Heart left ventricle (tissue), 13 donors: ENCODE results near the gene DENND5A.

Source experiments
- CTCF ChIP-seq, 12 donors: fragments of 200-600 bp; sonication (generic) in 4 of 12; IDR thresholded peaks; one replicate each; pipeline versions ENCODE4 v1.5.0 to v1.8.0; 2018 to 2022; ENCODE audit warnings: antibody characterized with exemption in 12 of 12, mild to moderate bottlenecking in 5 of 12
- POLR2A ChIP-seq, 2 donors: fragments of 450-650 bp; IDR thresholded peaks; one replicate each; pipeline ENCODE4 v1.6.1; 2017; ENCODE audit warnings: antibody characterized with exemption in 2 of 2, mild to moderate bottlenecking in 2 of 2, moderate library complexity in 2 of 2
- donor health status: ischemic (EF 13 %, LVEDD 7.1; RV severe dilation, severe dysfunction).
- donor health status: DM: no; HTN: yes; CAD: no.
- donor health status: DM: no; HTN: no; CAD: no.
- donor health status: ischemic (EF 25% LVEDD 6.9; RV normal size, moderate dysfunction).
- donor health status: ischemic (EF 25% LVEDD 5.7; RV mildly dilated, moderate dysfunction).
- donor health status: ischemic (EF 35%, LVEDD 5.7; RV mildly dilated, moderate dysfunction).
- donor health status: nonischemic (EF 11% LVEDD 7.7; RV severe dilation, severe dysfunction).
- donor health status: DM: yes; HTN: yes; CAD: no.
- donor health status: PGD.
- donor health status: ischemic (EF 29% LVEDD 5.4; RV normal size, mild dysfunction).
- donor health status: nonischemic (EF 23%, LVEDD 6.1; RV moderate dilation, normal function).

- TF ChIP-seq CTCF (IDR thresholded peaks at IDR 0.05) (no peak), POLR2A (IDR thresholded peaks at IDR 0.05) (no peak)
These were observed 161.4 kb downstream of the DENND5A start for GRCh38 chr11:9103542-9104276.
